WTC11 (cell line): ENCODE measurements around the gene CFL1. TPM values are rescaled to one million over a fixed set of nuclear protein-coding genes. Genes with fewer than 3 reads are reported as not detected.

ENCODE experiments used
- ATAC-seq: fragments of 200-7000 bp; cut with Tn5 transposase; 2 replicates; pipeline ENCODE4 v1.10.0; 2021; ENCODE audit warnings: mild to moderate bottlenecking, moderate library complexity
- CTCF ChIA-PET: fragments of 300-600 bp; sonication (Branson Sonifier 250); formaldehyde crosslinking; loops from one replicate; lab custom pipeline; 2021; ENCODE audit warnings: antibody characterized with exemption; lab: Charles Lee
- POLR2A ChIA-PET: fragments of 350-600 bp; sonication (Branson Sonifier 250); formaldehyde crosslinking; loops from one replicate; lab custom pipeline; 2021; ENCODE audit warnings: antibody characterized with exemption; lab: Charles Lee
- DNase-seq: peaks from one replicate; pipeline ENCODE4 v3.0.0; 2021; ENCODE audit warnings: low spot score
- H3K27ac Mint-ChIP-seq: 2 replicates; pipeline ENCODE4 v1.8.0; 2021; ENCODE audit warnings: mixed read lengths
- H3K27me3 Mint-ChIP-seq: 2 replicates; pipeline ENCODE4 v1.8.0; 2021; ENCODE audit warnings: low read depth, mild to moderate bottlenecking, moderate library complexity, mixed read lengths
- H3K36me3 Mint-ChIP-seq: 2 replicates; pipeline ENCODE4 v1.8.0; 2021; ENCODE audit warnings: mixed read lengths
- H3K4me1 Mint-ChIP-seq: 2 replicates; pipeline ENCODE4 v1.8.0; 2022; ENCODE audit warnings: mixed read lengths
- H3K4me3 Mint-ChIP-seq: 2 replicates; pipeline ENCODE4 v1.8.0; 2021; ENCODE audit warnings: mild to moderate bottlenecking, moderate library complexity, mixed read lengths
- H3K9me3 Mint-ChIP-seq: 2 replicates; pipeline ENCODE4 v1.8.0; 2021; ENCODE audit warnings: mixed read lengths
- CBFB ChIP-seq: sonication (generic); formaldehyde crosslinking; IDR thresholded peaks from 2 replicates; pipeline ENCODE4 v1.8.1; 2022; ENCODE audit warnings: mild to moderate bottlenecking, low read depth, missing genetic modification reagents
- ETV6 ChIP-seq: sonication (generic); formaldehyde crosslinking; IDR thresholded peaks from 2 replicates; pipeline ENCODE4 v1.8.1; 2022; ENCODE audit warnings: mild to moderate bottlenecking, missing genetic modification reagents
- FOXK1 ChIP-seq: sonication (generic); formaldehyde crosslinking; IDR thresholded peaks from 2 replicates; pipeline ENCODE4 v1.8.0; 2022; ENCODE audit warnings: mild to moderate bottlenecking, moderate library complexity, missing genetic modification reagents
- FOXP4 ChIP-seq: sonication (generic); formaldehyde crosslinking; IDR thresholded peaks from 2 replicates; pipeline ENCODE4 v1.8.0; 2022; ENCODE audit warnings: mild to moderate bottlenecking, missing genetic modification reagents
- JAZF1 ChIP-seq: fragments of 250-450 bp; sonication (Bioruptor Pico); IDR thresholded peaks from 2 replicates; pipeline ENCODE4 v1.9.0; 2021; ENCODE audit warnings: moderate library complexity, mild to moderate bottlenecking, inconsistent platforms
- MAX ChIP-seq: sonication (generic); formaldehyde crosslinking; IDR thresholded peaks from 2 replicates; pipeline ENCODE4 v1.8.0; 2022; ENCODE audit warnings: mild to moderate bottlenecking, missing genetic modification reagents
- NFATC4 ChIP-seq: fragments of 250-450 bp; sonication (Bioruptor Pico); IDR thresholded peaks from 2 replicates; pipeline ENCODE4 v1.9.0; 2021; ENCODE audit warnings: mild to moderate bottlenecking
- SMAD4 ChIP-seq: sonication (generic); formaldehyde crosslinking; IDR thresholded peaks from 2 replicates; pipeline ENCODE4 v1.8.0; 2022; ENCODE audit warnings: mild to moderate bottlenecking, missing genetic modification reagents
- SOX15 ChIP-seq: fragments of 250-450 bp; sonication (Bioruptor Pico); IDR thresholded peaks from 2 replicates; pipeline ENCODE4 v1.9.0; 2021; ENCODE audit warnings: mild to moderate bottlenecking
- TCF7 ChIP-seq: sonication (generic); formaldehyde crosslinking; IDR thresholded peaks from 2 replicates; pipeline ENCODE4 v1.8.0; 2022; ENCODE audit warnings: mild to moderate bottlenecking, low read depth, missing genetic modification reagents, moderate library complexity
- TP53 ChIP-seq: sonication (generic); formaldehyde crosslinking; IDR thresholded peaks from 2 replicates; pipeline ENCODE4 v1.8.1; 2023; ENCODE audit warnings: mild to moderate bottlenecking, missing genetic modification reagents
- USF2 ChIP-seq: sonication (generic); formaldehyde crosslinking; IDR thresholded peaks from 2 replicates; pipeline ENCODE4 v1.8.1; 2023; ENCODE audit warnings: mild to moderate bottlenecking, missing genetic modification reagents, moderate library complexity
- ZNF121 ChIP-seq: sonication (generic); formaldehyde crosslinking; IDR thresholded peaks from 2 replicates; pipeline ENCODE4 v1.8.0; 2023; ENCODE audit warnings: missing genetic modification reagents
- ZNF512 ChIP-seq: sonication (generic); formaldehyde crosslinking; IDR thresholded peaks from 2 replicates; pipeline ENCODE4 v1.8.1; 2022; ENCODE audit warnings: missing genetic modification reagents, borderline replicate concordance
- ZNF671 ChIP-seq: fragments of 250-450 bp; sonication (Bioruptor Pico); IDR thresholded peaks from 2 replicates; pipeline ENCODE4 v1.8.0; 2021; ENCODE audit warnings: mild to moderate bottlenecking
- ZSCAN18 ChIP-seq: fragments of 250-450 bp; sonication (Bioruptor Pico); IDR thresholded peaks from 2 replicates; pipeline ENCODE4 v2.1.2; 2022; ENCODE audit warnings: mild to moderate bottlenecking, moderate library complexity
- total RNA-seq: library from RNA; stranded (reverse); gene quantifications from 3 replicates; pipeline ENCODE4 v1.2.3, GENCODE V29; 2021

Gene CFL1
- total RNA-seq, 1 experiment from 2014 or later = 1,073 TPM

- TF ChIP-seq FOXK1 (CRISPR knock-in tag) = peak; percentile 87; the same call in 1 of the 2 replicates
- TF ChIP-seq TCF7 (CRISPR knock-in tag) = no peak
- peak; percentile 60; the same call in 1 of the 2 replicates for TF ChIP-seq ETV6
- 0 out of 2 replicates have a peak, but pooled peaks have one; percentile 32 for TF ChIP-seq CBFB
- 0 out of 2 replicates have a peak, but pooled peaks have one; percentile 71 for TF ChIP-seq TP53 (CRISPR knock-in tag)
- TF ChIP-seq MAX (CRISPR knock-in tag) = peak; percentile 75
Observed at GRCh38 chr11:65888163-65888814, 30.3 kb upstream of the CFL1 start, which contains the start of gene FIBP (continued).

GRCh38 chr11:65887723-65888162, 29.8 kb upstream of the CFL1 start:
- Mint-ChIP-seq H3K36me3 (peaks cover 38% of the 10 kb centered on the region), H3K9me3 (no peaks in the 10 kb centered on the region), H3K27ac (peak overlapping the region; percentile 98), H3K27me3 (peaks cover 15% of the 10 kb centered on the region), H3K4me3 (peak overlapping the region; percentile 97), H3K4me1 (peaks cover 40% of the 10 kb centered on the region)
- ATAC-seq (no peak), DNase-seq (no peak)
- TF ChIP-seq JAZF1 (CRISPR knock-in tag) = no peak
- TF ChIP-seq ZNF121 = no peak
- no peak for TF ChIP-seq SMAD4 (CRISPR knock-in tag)
- no peak for TF ChIP-seq SOX15 (CRISPR knock-in tag)
- TF ChIP-seq NFATC4 = no peak
- TF ChIP-seq ZNF671 (CRISPR knock-in tag) = no peak
- TF ChIP-seq ZSCAN18 (CRISPR knock-in tag) = no peak
- TF ChIP-seq ZNF512 (CRISPR knock-in tag) = no peak
- TF ChIP-seq FOXP4 (CRISPR knock-in tag) = no peak
- no peak for TF ChIP-seq TCF7 (CRISPR knock-in tag)
- TF ChIP-seq USF2 = no peak
- ChIA-PET POLR2A (interaction anchor here (0.6 to 7.2 kb wide), 16 partner anchors 8 to 1294 kb away, joined by 3 to 90 read pairs (median 4); partner anchors contain the start of genes CFL1, CST6, CTSW and FOSL1), CTCF (interaction anchor here (0.5 to 11.9 kb wide), 91 partner anchors 7 to 1979 kb away, joined by 3 to 539 read pairs (median 6); partner anchors contain the start of genes C11orf68, CFL1, CST6 and CTSW)
